Dermis lymphatic vessel endothelial cell (primary cell): Measurements from ENCODE around the gene CIITA. TPM values are rescaled to one million over a fixed set of nuclear protein-coding genes. Genes with fewer than 3 reads are reported as not detected.

Source experiments
- total RNA-seq: library from RNA; depleted of rRNA; stranded (reverse); fragments of >200 nt; gene quantifications from 2 replicates; pipeline ENCODE4 v1.2.1, GENCODE V29; 2014

CIITA gene, protein sequence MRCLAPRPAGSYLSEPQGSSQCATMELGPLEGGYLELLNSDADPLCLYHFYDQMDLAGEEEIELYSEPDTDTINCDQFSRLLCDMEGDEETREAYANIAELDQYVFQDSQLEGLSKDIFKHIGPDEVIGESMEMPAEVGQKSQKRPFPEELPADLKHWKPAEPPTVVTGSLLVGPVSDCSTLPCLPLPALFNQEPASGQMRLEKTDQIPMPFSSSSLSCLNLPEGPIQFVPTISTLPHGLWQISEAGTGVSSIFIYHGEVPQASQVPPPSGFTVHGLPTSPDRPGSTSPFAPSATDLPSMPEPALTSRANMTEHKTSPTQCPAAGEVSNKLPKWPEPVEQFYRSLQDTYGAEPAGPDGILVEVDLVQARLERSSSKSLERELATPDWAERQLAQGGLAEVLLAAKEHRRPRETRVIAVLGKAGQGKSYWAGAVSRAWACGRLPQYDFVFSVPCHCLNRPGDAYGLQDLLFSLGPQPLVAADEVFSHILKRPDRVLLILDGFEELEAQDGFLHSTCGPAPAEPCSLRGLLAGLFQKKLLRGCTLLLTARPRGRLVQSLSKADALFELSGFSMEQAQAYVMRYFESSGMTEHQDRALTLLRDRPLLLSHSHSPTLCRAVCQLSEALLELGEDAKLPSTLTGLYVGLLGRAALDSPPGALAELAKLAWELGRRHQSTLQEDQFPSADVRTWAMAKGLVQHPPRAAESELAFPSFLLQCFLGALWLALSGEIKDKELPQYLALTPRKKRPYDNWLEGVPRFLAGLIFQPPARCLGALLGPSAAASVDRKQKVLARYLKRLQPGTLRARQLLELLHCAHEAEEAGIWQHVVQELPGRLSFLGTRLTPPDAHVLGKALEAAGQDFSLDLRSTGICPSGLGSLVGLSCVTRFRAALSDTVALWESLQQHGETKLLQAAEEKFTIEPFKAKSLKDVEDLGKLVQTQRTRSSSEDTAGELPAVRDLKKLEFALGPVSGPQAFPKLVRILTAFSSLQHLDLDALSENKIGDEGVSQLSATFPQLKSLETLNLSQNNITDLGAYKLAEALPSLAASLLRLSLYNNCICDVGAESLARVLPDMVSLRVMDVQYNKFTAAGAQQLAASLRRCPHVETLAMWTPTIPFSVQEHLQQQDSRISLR
- total RNA-seq, result 0.09 and 0.33 TPM in 2 replicates

DNA sequence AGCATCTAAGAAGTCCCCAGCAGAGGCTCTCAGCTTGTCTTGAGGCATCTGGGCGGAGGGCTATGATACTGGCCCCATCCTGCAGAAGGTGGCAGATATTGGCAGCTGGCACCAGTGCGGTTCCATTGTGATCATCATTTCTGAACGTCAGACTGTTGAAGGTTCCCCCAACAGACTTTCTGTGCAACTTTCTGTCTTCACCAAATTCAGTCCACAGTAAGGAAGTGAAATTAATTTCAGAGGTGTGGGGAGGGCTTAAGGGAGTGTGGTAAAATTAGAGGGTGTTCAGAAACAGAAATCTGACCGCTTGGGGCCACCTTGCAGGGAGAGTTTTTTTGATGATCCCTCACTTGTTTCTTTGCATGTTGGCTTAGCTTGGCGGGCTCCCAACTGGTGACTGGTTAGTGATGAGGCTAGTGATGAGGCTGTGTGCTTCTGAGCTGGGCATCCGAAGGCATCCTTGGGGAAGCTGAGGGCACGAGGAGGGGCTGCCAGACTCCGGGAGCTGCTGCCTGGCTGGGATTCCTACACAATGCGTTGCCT lies at the start of gene CIITA:
Gene CIITA, plus strand, starts transcription at position 404 of the 543 bp plus-strand sequence. Its CDS starts 129 bp downstream, at position 533.

DNA sequence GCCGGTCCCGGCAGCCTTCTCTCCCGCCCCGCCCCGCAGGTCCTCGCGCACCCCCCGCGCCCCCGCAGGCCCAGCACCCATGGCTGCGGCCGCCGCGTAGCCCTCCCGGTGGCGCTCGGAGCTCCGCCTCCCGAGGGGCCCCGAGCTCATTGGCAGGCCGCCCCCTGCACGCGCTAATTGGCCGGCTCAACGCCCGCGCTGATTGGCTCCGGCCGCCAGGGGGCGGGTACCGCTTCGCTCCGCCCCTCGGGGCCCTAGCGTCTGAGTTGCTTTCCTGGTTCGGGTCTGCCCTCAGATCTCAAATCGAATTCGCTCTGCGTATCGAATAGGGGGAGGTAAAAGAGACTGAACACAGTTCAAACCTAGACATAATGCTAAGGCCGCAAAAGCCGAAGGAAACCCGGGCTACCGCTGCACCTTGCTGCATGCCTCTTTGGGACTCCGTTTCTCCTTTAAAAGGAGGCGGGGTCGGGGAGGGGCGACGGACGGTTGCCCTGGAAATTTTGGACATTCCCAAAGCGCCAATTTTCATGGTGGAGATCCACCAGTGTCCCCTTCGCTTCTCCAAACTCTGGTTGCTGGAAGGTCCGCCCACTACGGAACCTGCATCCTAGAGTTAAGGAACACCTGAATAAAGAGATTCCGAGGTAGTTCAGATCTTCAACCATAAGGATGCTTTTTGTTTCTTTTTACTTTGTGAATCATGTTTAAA lies 65.5 kb downstream of the CIITA start, which contains the start of gene DEXI:
Gene DEXI, minus strand, starts transcription at position 117 of the 712 bp plus-strand sequence. CDS start 463 bp downstream, outside the sequence.

GRCh38 chr16:10944249-10945064 lies 67.5 kb downstream of the CIITA start, which contains the start of gene CLEC16A:
CLEC16A (plus strand) TSS chr16:10944564; CDS start chr16:10944718, 154 bp downstream.

Other genes with a start within 250 kb of the CIITA start
- gene TEKT5, start 182.3 kb upstream of the CIITA start, total RNA-seq, result 0.26 TPM in 1 of 2 replicates, not detected in the other
- 29.3 and 31.1 TPM in 2 replicates for gene NUBP1, start 133.4 kb upstream of the CIITA start, total RNA-seq
- not detected in 2 replicates for gene TVP23A, start 58.4 kb upstream of the CIITA start, total RNA-seq
- 35.0 and 39.7 TPM in 2 replicates for gene DEXI, start 65.3 kb downstream of the CIITA start, total RNA-seq
- 11.5 and 14.7 TPM in 2 replicates for gene CLEC16A, start 67.4 kb downstream of the CIITA start, total RNA-seq